Kidney (tissue), 14 donors: Measurements from ENCODE around the gene SESN1. TPM values are rescaled to one million over a fixed set of nuclear protein-coding genes. Genes with fewer than 3 reads are reported as not detected.
"Not testable (repeated sequence)": the region's sequence is repeated elsewhere in the genome, so short reads cannot be mapped to it uniquely, and the experiment has no call there.

Experiments used
- DNase-seq, 5 donors: peaks; one replicate each; pipeline ENCODE4 v3.0.0-alpha.2; 2013 to 2020
- FAIRE-seq: peaks from 2 replicates; lab custom pipeline; 2012; peaks lifted over from hg19 to GRCh38; lab: Jason Lieb, UNC
- H3K27ac ChIP-seq, 2 donors: one replicate each; pipeline ENCODE4 v1.7.0; 2013; ENCODE audit warnings: low read depth in 2 of 2, low read length in 2 of 2, inconsistent platforms in 1 of 2
- H3K27me3 ChIP-seq: one replicate; pipeline ENCODE4 v1.7.1; 2013; ENCODE audit warnings: low read length, inconsistent platforms; ENCODE audit not compliant: control insufficient read depth, insufficient read depth
- H3K36me3 ChIP-seq, 3 donors: one replicate each; pipeline versions ENCODE4 v1.7.0 to v1.7.1; 2013; ENCODE audit warnings: low read length in 3 of 3, control low read depth in 1 of 3, inconsistent platforms in 1 of 3; ENCODE audit not compliant: insufficient read depth in 3 of 3, control insufficient read depth in 2 of 3
- H3K4me1 ChIP-seq, 3 donors: one replicate each; pipeline versions ENCODE4 v1.7.0 to v1.7.1; 2013; ENCODE audit warnings: low read length in 3 of 3, inconsistent platforms in 1 of 3, low read depth in 1 of 3; ENCODE audit not compliant: control insufficient read depth in 2 of 3, insufficient read depth in 2 of 3
- H3K4me3 ChIP-seq, 3 donors: one replicate each; pipeline versions ENCODE4 v1.7.0 to v1.8.1; 2013; ENCODE audit warnings: low read length in 3 of 3, control low read depth in 1 of 3, inconsistent platforms in 1 of 3
- H3K9ac ChIP-seq, 3 donors: one replicate each; pipeline versions ENCODE4 v1.7.0 to v1.7.1; 2013; ENCODE audit warnings: low read length in 3 of 3, control low read depth in 1 of 3, inconsistent platforms in 1 of 3
- H3K9me3 ChIP-seq, 3 donors: one replicate each; pipeline versions ENCODE4 v1.7.0 to v1.7.1; 2013; ENCODE audit warnings: low read length in 3 of 3, control low read depth in 1 of 3, inconsistent platforms in 1 of 3; ENCODE audit not compliant: control insufficient read depth in 2 of 3, insufficient read depth in 1 of 3
- CTCF ChIP-seq: IDR thresholded peaks from 3 replicates; pipeline ENCODE4 v1.5.1; 2012; ENCODE audit warnings: mild to moderate bottlenecking, moderate library complexity, borderline replicate concordance; ENCODE audit not compliant: insufficient read depth; ENCODE audit errors: extremely low read depth
- intact Hi-C: fragments of 100-400 bp; cut with DNase I; formaldehyde crosslinking; loops from one replicate; pipeline ENCODE4 v1.11.1; 2022
- polyA plus RNA-seq: library from polyadenylated mRNA; stranded (reverse); fragments of 350-450 nt; fragmentation: Illumina TruSeq; extraction: RNeasy Lipid Tissue Mini Kit (QIAGEN cat#74804); gene quantifications from one replicate; pipeline ENCODE4 v1.2.3, GENCODE V29; 2014; ENCODE audit warnings: low read depth, low replicate concordance; ENCODE audit not compliant: insufficient read depth
- total RNA-seq: library from RNA; stranded (reverse); fragmentation: NEBNext Ultra II Directional; extraction: Animal tissue kit (Norgen Biotek cat#: 25700); gene quantifications from one replicate; pipeline ENCODE4 v1.2.1, GENCODE V29; 2021
- donor health status: control.
- donor health status: control.
- donor health status: control.
- donor health status: control.
- donor health status: control.
- donor health status: DM: yes; HTN: yes; CAD: no.
- donor health status: Normal renal cell carcinoma (clear cell type).

Gene SESN1
- total and polyA plus RNA-seq, 2 donors from 2014 or later, result 14.8 to 26.0 TPM

DNA sequence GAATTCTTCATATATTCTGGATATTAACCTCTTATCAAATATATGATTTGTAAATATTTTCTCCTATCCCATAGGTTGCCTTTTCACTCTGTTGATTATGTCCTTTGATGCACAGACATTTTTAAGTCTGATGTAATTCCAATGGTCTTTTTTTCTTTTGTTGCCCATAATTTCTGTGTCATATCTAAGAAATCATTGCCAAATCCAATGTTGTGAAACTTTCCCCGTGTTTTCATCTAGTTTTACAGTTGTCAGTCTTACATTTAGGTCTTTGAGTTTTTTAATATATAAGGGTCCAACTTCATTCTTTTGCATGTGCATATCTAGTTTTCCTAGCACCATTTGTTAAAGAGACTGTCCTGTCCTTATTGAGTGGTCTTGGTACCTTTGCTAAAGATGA is 111.5 kb downstream of the SESN1 start:
- Histone ChIP-seq H3K4me3 (no peak overlapping the region), H3K27me3 (no peaks in the 10 kb centered on the region), H3K4me1 (no peaks in the 10 kb centered on the region), H3K27ac (no peak overlapping the region), H3K36me3 (peaks cover 0 to 22% (median 4%) of the 10 kb centered on the region in 3 donors), H3K9me3 (peaks cover 0 to 3% (median 0%) of the 10 kb centered on the region in 3 donors), H3K9ac (no peak overlapping the region)
- no peak for FAIRE-seq
- TF ChIP-seq CTCF, result no peak
- intact Hi-C loops, result no loop called here
- DNase-seq, result no peak

DNA sequence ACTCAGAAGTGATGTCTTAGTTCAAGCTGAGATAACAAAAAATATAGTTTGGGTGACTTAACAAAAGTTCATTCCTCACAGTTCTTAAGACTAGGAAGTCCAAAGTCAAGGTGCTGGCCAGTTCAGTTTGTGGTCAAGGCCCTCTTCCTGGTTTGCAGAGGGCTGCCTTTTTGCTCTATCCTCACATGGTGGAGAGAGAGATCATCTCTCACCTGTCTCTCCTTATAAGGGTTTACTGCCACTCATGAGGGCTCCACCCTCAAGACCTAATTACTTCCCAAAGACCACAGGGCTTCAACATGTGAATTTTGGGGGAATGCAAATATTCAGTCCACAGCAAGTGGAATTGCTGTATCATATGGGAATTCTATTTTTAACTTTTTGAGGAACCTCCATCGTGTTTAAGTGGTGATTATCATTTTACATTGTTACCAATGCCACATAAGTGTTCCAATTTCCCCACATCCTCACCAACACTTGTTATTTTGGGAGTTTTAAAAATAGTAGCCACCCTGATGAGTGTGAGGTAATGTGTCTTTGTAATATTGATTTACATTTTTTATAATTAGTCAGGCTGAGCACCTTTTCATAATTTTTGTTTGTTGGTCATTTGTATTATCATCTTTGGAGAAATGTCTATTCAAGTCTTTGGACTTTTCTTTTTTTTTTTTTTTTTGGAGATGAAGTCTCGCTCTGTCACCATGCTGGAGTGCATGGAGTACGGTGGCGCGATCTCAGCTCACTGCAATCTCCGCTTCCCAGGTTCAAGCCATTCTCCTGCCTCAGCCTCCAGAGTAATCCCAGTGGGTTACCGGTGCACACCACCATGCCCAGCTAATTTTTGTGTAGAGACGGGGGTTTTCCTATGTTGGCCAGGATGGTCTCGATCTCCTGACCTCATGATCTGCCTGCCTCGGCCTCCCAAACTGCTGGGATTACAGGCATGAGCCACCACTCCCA is 112.2 kb downstream of the SESN1 start:
- H3K4me3 ChIP-seq, result no peak overlapping the region
- H3K36me3 ChIP-seq, result peaks cover 0 to 14% (median 4%) of the 10 kb centered on the region in 3 donors
- H3K27me3 ChIP-seq, result no peaks in the 10 kb centered on the region
- FAIRE-seq, result no peak
- intact Hi-C loops, result no loop called here
- DNase-seq, result no peak
- H3K4me1 ChIP-seq, result no peaks in the 10 kb centered on the region
- no peak for TF ChIP-seq CTCF
- no peak overlapping the region for H3K9ac ChIP-seq
- peaks cover 0 to 3% (median 0%) of the 10 kb centered on the region in 3 donors for H3K9me3 ChIP-seq
- H3K27ac ChIP-seq, result no peak overlapping the region

DNA sequence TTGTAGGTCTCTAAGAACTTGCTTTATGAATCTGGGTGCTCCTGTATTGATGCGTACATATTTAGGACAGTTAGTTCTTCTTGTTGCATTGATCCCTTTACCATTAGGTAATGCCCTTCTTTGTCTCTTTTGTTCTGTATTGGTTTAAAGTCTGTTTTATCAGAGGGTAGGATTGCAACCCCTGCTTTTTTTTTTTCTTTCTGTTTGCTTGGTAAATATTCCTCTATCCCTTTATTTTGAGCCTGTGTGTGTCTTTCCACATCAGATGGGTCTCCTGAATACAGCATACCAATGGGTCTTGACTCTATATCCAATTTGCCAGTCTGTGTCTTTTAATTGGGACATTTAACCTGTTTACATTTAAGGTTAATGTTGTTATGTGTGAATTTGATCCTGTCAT is 116.0 kb downstream of the SESN1 start:
- H3K27ac ChIP-seq, H3K4me1 ChIP-seq, DNase-seq, H3K4me3 ChIP-seq, H3K9me3 ChIP-seq, H3K27me3 ChIP-seq, intact Hi-C loops, H3K36me3 ChIP-seq, FAIRE-seq, H3K9ac ChIP-seq: not testable (repeated sequence)

DNA sequence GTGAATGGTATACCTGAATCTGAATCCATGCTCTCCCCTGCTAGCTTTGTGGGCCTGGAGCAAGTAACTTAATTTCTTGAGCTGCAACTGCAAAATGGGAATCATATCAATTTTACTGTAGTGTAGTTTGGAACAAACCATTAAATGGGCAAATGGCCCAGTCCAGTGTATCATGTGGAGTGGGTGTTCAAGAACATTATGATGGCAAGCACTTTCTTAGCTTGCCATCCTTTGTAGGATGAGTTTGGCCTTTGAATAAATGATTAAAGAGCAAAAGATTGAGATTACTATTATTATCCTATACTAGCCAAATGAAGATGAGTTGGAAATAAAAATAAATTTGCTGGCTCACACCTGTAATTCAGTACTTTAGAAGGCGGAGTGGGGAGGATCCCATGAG is 120.4 kb downstream of the SESN1 start:
- no peak for FAIRE-seq

More for the DNA sequence above, 120.4 kb downstream of the SESN1 start:
- H3K4me1 ChIP-seq, result no peaks in the 10 kb centered on the region
- no peak overlapping the region for H3K4me3 ChIP-seq
- H3K27me3 ChIP-seq, result no peaks in the 10 kb centered on the region
- H3K9ac ChIP-seq, result no peak overlapping the region
- H3K27ac ChIP-seq, result no peak overlapping the region
- TF ChIP-seq CTCF, result no peak
- H3K36me3 ChIP-seq, result no peaks in the 10 kb centered on the region
- no peak for DNase-seq
- peaks cover 0 to 3% (median 0%) of the 10 kb centered on the region in 3 donors for H3K9me3 ChIP-seq
- intact Hi-C loops, result no loop called here
